Activated T-cell treated with anti-CD3 and anti-CD28 coated beads, Interleukin-2, amount 50 U/mL, for 48 hours (primary cell): ENCODE data around the gene TRPV5.

Experiments
- DNase-seq, 2 experiments: peaks; one replicate each; pipeline ENCODE4 v3.0.0-alpha.2; 2020

TRPV5 gene

DNA sequence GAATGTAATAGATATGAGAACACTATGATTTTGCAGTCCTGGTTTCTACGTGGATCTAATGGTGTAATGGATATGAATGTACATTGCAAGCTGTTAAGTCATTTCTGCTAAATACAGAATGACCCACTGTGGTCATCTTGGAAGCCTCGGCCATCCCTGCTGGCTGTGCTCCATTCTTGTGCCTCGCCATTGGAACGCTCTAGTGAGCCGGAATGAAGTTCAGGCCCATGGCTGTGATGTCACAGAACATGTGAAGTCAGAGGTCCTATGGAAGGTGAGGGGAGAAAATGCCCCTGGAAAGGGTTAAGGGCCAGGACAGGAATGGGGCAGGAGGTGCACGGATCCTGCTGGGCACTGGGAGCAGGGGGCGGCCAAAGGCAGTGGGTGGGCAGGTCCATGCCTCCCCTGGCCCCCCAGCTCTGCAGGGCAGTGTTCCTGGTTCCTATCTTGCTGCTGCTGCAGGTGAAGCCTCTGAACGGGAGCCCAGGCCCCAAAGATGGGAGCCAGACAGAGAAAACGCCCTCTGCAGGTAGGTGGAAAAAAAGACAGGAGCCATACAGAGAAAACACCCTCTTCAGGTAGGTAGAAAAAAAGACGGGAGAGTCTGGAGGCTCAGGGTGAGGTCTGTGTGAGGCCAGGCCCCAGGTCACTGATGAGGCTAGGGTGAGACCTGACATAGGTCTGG is 5.8 kb upstream of the TRPV5 start, which contains the start of gene LLCFC1:
LLCFC1 (plus strand) TSS at position 259 of the 685 bp plus-strand sequence; CDS start at position 397, 138 bp downstream.
- DNase-seq, result peak; percentile 13 to 23

- DNase-seq, result no peak
Measured at GRCh38 chr7:142938611-142939010, 5.1 kb upstream of the TRPV5 start.

DNA sequence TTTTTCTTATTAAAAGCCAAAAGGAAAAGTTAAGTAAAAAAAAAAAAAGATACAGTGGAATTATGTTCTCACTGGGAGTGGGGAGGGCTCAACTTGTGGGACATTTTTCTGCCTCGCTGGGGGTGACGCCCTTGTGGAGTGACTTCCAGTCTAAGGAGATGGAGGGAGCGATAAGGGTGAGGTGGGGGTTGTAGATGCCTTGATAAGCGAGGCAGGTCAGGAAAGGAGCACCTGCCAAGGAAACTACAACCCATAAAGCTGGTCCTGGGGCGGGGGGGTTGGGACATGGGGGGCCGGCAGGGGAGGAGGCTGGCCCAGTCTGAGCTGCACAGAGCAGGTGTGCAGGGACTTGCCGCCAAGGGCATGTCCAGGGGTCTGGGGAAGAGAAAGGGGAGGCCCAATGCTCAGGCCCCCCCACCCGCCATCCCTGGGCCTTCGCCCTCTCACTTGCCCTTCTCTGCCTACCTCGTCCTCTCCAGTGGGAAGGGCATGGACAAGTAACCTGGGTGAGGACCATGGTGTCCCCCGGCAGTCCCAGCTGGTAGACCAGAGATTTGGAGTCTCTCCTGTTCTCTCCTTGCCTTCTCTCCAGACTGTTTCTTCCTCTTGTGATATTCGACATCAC is 2.5 kb upstream of the TRPV5 start:
- DNase-seq, result no peak

GRCh38 chr7:142934056-142934455 is 510 bp upstream of the TRPV5 start:
- DNase-seq, result no peak

DNA sequence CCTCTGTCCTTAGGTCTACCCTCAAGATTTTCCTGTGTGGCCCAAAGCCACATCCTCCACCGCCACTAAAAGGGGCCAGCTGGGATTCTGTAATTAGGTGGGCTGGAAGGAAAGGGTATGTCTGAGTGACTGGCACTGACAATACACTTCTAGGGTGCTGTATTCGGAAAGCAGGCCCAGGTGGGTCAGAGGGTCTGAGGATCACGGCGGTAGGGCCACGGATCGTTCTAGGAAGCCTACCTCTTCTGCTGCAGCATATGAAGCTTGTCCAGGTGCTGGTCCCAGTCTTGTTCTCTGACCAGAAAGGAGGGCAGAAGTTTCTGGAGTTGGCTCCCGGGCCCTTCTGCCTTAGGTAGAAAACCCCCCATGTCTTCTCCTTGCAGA is 462 bp downstream of the TRPV5 start:
- DNase-seq, result no peak

DNA sequence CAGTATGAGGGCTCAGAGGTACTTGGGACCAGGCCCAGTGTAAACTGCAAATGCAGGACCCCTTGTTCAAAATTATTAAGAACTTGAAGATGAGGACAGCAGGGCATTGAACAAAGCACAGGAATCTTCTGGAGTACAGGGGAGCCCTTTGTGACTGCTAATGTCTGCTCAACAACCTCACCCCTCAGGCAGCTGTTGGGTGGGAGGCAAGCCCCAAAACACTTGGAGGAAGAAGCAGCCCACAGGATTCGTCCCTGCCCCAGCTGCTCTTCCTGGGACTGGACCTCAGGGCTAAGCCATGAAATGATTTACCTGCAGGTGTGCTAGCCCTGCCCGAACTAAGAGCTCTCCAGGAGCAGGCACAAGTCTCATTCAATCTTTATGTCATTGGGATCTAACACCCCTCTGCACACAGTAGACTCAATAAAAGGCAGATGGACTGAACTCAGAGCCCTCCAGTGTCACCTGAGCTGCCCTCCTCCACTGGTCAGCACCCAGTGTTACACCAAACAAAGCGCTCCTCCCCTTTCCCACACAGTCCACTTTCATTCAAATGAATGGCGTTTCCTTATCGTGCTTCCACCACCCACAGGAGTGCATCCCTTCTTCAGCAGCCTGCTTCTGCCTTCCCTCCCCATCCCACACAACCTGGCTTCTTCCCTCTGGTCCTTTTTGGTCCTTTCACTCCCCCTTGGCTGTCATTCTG is 1.0 kb downstream of the TRPV5 start:
- DNase-seq, result no peak

DNA sequence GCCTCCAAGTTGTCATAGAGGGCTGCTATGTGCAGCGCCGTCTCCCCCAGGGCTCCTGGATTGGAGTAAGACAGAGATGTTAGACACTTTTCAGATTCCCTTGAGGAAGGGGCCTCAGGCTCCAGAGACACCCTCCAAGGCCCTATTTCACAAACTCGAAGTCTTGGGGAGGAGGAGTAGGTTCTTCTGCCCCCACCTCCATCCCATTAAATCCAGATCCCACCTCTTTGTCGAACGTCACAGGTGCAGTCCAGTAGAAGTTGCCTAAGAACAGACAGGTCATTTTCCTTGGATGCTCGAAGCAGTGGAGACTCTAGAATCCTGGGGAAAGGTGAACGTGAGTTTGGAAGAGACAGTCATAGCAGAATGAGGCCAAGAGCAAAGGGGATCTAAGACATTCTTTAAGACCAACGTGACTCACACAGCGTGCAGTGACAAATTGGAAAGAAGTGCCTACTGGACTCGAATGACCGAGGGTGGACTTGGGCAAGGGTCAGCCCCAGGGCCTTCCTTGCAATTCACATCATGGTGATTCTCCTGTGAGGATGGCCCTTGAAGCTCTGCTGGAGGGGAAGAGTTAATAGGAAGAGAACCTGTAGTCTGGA is 3.3 kb downstream of the TRPV5 start:
- no peak for DNase-seq

GRCh38 chr7:142927949-142928348 is 5.6 kb downstream of the TRPV5 start:
- no peak for DNase-seq

- no peak for DNase-seq
Measured at GRCh38 chr7:142927085-142927745, 6.3 kb downstream of the TRPV5 start.

DNA sequence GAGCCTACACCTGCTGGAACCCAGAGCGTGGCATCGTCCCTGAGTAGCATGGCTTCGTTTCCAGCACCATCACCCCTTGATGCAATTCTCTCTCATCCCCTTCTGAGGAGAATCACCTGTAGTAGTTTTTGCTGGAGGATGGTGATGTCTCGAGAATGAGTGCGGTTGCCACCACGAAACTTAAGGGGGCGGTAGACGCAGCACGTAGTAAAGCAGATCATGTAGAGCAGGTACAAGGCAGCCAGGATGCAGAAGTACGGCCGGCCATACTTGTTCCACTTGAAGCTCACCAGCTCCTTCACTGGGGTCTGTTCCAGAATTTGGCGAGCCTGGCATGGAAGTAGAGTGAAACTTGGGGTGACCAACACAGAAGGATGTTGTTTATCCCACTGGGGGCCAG is 8.1 kb downstream of the TRPV5 start:
- peak in 1 of 2 experiments; percentile 22 for DNase-seq

GRCh38 chr7:142923391-142923790 is 10.2 kb downstream of the TRPV5 start:
- no peak for DNase-seq

DNA sequence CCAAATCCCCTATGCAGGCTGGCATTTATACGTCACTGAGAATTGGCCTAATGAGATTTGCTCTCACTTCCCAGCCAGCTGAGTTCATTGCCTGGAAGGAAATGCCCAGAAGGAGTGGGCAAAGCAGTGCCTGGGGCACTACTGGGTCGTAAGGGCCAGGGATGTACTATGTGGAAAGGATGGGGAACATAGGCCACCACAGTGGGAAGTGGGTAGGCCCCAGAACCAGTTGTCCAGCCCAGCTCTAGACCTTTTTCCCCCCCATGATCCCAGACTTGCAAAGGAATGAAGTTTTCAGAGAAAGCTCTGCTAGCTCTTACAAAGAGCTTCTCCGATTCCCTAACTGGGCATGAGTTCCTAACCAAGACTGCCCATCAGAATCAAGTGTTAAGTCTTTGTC is 13.9 kb downstream of the TRPV5 start:
- DNase-seq, result no peak

GRCh38 chr7:142918901-142919300 is 14.6 kb downstream of the TRPV5 start:
- DNase-seq, result no peak

DNA sequence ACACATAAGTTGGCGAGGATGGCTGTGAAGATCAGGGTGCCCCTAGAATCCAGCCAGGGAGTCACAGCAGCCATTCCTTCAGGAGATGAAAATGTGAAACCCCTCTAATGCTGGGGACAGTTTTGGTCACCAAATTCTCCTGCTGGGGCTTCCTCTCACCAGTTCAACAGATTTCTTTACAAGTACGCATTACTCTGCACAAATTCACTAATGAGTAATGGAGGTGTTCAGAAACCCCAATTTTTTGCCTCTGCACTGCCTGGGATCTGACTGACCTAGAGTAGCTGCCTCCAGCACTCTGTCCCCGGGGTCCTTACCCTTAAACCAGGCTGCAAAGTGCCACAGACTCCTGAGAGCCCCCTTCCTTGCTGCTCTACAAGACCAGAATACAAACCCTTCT is 16.1 kb downstream of the TRPV5 start:
- DNase-seq, result no peak

DNA sequence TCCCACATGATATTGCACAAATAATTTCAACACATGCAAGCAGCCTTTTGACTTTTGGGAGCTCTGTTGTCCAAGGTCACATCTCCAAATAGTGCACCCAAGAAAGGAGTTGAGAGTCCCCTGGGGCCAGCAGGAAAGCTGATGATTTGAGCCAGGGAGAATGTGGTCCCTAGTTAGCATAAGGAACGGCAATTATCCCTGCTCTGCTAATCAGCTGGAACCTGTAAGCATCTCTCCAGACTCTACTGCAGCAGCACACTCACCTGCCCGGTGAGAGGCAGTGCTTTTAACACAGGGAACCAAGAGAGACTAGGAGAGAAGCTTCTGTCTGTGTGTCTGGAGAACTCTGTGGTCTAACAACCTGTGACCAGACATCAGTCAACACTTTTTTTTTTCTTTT is 17.0 kb downstream of the TRPV5 start:
- no peak for DNase-seq

- no peak for DNase-seq
Measured at GRCh38 chr7:142915315-142915714, 18.2 kb downstream of the TRPV5 start.

- no peak for DNase-seq
Measured at GRCh38 chr7:142914121-142914520, 19.4 kb downstream of the TRPV5 start.

GRCh38 chr7:142913566-142913965 is 20.0 kb downstream of the TRPV5 start:
- DNase-seq, result no peak

GRCh38 chr7:142913051-142913450 is 20.5 kb downstream of the TRPV5 start:
- no peak for DNase-seq

- DNase-seq, result no peak
Measured at GRCh38 chr7:142910481-142910880, 23.1 kb downstream of the TRPV5 start.

DNA sequence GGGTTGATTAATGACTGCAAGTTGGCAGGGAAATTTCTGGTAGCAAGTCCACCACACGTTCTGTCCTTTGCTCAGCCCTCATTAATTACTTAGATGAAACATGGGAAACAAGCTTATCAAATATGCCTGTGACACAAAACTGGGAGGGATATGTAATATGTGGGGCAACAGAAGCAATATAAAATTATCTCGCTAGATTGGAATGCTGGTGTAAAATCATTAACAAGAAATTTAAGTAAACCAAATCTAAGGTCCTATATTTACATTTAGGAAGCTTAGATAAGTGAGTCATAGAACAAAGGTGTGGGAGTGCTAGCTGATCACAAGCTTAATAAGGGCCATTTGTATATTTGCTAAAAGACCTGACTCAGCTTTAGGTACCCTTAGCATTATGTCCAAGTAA is 23.5 kb downstream of the TRPV5 start:
- DNase-seq, result no peak

DNA sequence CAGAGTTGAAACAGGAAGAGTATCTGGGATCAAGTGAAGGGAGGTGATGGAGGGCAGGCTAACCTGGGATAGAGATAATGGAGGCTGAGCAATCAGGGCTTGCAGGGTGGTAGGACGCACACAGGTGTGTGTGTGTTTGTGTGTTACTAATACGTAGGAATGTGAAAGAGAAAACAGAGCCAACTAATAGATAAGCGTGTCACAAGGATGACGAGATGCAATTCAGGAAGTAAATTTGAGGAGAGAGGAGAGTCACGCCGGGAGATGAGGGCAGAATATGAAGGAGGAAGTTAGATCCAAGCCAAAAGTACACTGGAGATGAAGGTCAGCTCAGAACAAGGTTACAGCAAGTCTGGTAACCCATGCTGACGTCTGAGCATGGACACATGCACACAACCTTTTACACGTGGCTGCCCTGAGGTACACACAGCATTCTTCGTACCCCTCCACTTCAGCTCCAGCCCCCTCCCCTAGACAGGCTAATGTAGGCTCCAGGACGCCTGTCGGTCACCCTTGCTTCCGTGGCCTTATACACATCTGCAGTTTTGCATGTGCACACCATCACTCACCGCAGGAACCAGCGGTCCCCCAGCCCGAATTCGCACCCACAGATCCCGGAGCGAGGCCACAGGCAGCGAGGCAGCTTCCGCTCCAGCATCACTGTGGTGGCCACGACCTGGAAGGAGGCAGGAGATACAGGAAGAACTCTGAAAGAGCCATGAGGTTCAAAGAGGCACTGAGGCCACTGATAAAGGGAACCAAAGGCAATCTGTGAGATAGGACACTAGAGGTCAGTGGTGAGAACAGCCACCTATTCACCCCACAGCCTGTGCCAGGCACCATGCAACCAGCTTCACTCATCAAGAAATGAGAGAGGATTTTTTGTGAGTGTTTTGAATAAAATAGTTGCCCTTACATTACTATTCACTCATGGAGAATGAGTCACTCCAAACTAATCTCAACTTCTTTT is 24.3 kb downstream of the TRPV5 start:
- no peak for DNase-seq
